ENCODE data around the gene SCFD2. TPM values are rescaled to one million over a fixed set of nuclear protein-coding genes. Genes with fewer than 3 reads are reported as not detected.

SCFD2 gene
- total RNA-seq, 1 donor: 33.2 TPM

DNA sequence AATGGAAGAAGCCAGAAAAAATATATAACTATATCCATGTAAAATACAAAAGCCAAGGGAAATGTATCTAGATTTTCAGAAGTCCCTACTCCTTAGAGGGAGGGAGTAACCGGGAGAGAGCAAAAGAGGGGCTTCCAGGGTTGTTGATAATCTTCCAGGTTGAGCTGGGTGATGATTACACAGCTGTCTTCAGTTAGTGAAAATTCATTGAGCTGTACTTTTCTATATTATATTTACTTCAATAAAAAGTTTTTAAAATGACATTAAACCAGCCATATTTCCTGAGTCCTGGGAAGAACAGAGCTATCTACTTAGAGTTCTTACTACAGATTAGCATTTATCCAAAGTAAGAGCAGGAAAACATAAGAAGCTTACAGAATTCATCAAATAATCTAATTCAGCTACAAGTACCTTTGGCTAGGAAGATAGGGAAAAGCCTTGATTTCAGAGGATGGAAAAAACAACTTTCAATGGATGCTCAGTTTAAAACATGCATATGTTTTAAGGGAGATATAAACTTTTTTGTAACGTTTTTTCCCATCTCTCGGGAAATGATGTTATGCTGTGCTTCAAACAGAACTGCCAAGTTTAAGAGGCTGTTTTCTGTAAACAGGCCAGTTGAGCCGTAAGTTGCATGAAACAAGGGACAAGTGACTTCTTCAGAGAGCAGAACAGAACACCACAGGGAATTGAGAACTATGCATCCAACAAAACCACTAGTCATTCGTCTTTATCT, 204.6 kb downstream of the SCFD2 start:
- H3K4me3 ChIP-seq (ENCODE audit: low read depth, low read length): no peak overlapping the region
- TF ChIP-seq, protein P1, sequence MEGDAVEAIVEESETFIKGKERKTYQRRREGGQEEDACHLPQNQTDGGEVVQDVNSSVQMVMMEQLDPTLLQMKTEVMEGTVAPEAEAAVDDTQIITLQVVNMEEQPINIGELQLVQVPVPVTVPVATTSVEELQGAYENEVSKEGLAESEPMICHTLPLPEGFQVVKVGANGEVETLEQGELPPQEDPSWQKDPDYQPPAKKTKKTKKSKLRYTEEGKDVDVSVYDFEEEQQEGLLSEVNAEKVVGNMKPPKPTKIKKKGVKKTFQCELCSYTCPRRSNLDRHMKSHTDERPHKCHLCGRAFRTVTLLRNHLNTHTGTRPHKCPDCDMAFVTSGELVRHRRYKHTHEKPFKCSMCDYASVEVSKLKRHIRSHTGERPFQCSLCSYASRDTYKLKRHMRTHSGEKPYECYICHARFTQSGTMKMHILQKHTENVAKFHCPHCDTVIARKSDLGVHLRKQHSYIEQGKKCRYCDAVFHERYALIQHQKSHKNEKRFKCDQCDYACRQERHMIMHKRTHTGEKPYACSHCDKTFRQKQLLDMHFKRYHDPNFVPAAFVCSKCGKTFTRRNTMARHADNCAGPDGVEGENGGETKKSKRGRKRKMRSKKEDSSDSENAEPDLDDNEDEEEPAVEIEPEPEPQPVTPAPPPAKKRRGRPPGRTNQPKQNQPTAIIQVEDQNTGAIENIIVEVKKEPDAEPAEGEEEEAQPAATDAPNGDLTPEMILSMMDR (IDR thresholded peaks at IDR 0.05; ENCODE audit: insufficient read depth, low read depth, low read length): no peak
- DNase-seq (ENCODE audit: low read depth): no peak

DNA sequence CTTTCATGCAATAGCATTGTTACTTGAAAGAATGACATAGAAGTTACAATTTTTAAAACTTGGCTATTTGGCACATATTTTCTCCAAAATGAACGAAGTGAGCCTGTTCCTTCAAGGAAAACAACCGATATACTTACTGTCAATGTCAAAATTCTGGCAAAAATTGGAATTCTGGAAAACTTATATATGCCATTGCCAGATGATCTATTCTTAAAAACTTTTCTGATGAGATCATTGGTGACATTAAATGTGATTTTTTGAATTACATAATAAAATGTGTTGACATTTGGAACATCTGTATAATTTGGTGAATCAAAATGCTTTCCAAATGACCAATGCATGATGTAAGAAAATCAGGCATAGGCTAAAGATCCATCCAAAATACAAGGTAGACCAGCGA, 209.0 kb downstream of the SCFD2 start:
- no peak overlapping the region for H3K4me3 ChIP-seq (ENCODE audit: low read depth, low read length)
- DNase-seq (ENCODE audit: low read depth): no peak
- TF ChIP-seq, protein P1 (IDR thresholded peaks at IDR 0.05; ENCODE audit: insufficient read depth, low read depth, low read length): no peak

GRCh38 chr4:53152467-53152866, 213.4 kb downstream of the SCFD2 start:
- TF ChIP-seq, protein P1 (IDR thresholded peaks at IDR 0.05; ENCODE audit: insufficient read depth, low read depth, low read length): no peak
- no peak for DNase-seq (ENCODE audit: low read depth)
- no peak overlapping the region for H3K4me3 ChIP-seq (ENCODE audit: low read depth, low read length)

GRCh38 chr4:53151489-53151788, 214.4 kb downstream of the SCFD2 start:
- TF ChIP-seq, protein P1 (IDR thresholded peaks at IDR 0.05; ENCODE audit: insufficient read depth, low read depth, low read length): no peak
- H3K4me3 ChIP-seq (ENCODE audit: low read depth, low read length): no peak overlapping the region
- no peak for DNase-seq (ENCODE audit: low read depth)

DNA sequence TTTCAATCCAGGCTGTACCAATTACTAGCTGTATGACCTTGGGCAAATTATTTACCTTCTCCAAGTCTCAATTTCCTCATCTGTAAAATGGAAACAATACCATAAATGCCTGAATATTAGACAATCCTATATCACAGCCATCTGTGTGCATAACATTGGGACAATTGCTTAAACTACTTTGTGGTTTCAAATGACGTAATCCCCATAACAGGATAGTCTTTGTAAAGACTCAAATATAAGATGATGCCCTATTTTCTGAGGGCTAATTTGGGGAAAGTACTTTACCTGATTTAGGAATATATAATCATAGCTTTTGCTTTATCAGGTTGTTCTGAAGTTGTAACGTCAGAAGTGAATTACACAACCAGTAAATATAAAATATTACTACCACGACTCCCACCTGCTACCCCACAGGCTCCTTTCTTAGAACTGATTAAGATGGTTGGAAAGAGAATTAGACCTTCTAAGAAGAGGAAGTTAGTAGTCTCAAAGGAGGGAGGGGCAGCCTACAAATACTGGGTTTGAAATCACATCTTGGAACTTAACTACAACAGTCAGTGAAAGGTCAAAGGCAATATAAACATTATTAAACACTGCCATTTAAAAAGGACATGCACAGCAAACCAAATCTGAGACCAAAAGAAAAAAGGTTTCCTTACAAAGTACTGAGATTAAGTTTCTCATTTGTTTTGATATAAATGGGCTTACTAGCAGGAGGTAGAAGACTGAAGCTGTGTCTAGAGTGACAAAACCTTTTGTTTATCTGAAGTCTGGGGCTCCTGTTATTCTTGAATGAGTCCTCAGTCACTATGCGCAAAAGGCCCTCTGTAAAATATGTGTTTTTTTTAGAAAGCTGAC, 215.0 kb downstream of the SCFD2 start:
- TF ChIP-seq, protein P1 (IDR thresholded peaks at IDR 0.05; ENCODE audit: insufficient read depth, low read depth, low read length): no peak
- DNase-seq (ENCODE audit: low read depth): peak; percentile 21
- no peak overlapping the region for H3K4me3 ChIP-seq (ENCODE audit: low read depth, low read length)

DNA sequence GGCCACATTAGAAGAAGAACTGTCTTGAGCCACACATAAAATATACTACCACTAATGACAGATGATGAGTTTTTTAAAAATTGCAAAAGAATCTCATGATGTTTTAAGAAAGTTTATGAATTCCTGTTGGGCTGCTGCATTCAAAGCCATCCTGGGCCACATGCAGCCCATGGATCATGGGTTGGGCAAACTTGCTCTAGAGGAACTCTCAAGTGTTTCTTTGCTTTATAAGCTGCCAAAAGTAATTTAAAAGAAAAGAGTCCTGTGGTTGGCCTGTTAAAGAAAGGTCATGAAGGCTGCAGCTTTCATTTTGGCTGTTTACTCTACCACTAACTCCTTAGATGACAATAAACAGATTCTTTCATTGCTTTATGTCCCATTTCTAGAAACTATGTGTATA, 218.2 kb downstream of the SCFD2 start:
- DNase-seq (ENCODE audit: low read depth): peak; percentile 72
- TF ChIP-seq, protein P1 (IDR thresholded peaks at IDR 0.05; ENCODE audit: insufficient read depth, low read depth, low read length): no peak
- H3K4me3 ChIP-seq (ENCODE audit: low read depth, low read length): no peak overlapping the region
